Upper lobe of left lung (tissue), 4 donors: ENCODE results near the gene CTAGE8.
"Not testable (repeated sequence)": the region's sequence is repeated elsewhere in the genome, so short reads cannot be mapped to it uniquely, and the experiment has no call there.

Experiments used
- POLR2A ChIP-seq, 4 donors: fragments of 450-650 bp; IDR thresholded peaks; one replicate each; pipeline ENCODE4 v1.5.1; 2016 to 2017; ENCODE audit warnings: antibody characterized with exemption in 4 of 4, mild to moderate bottlenecking in 2 of 4
- POLR2AphosphoS5 ChIP-seq, 2 donors: sonication (generic); formaldehyde crosslinking; IDR thresholded peaks; one replicate each; pipeline ENCODE4 v1.5.1; 2017; ENCODE audit warnings: antibody characterized with exemption in 2 of 2
- TF ChIP-seq, protein P1 (sequence below), 6 experiments: fragments of 450-650 bp in 4 of 6; fragments of 200-600 bp in 2 of 6; sonication (generic) in 2 of 6; IDR thresholded peaks; one replicate each; pipeline ENCODE4 v1.5.1; 2016 to 2019; ENCODE audit warnings: antibody characterized with exemption in 6 of 6

GRCh38 chr7:144311218-144311617 is 42.1 kb upstream of the CTAGE8 start:
- TF ChIP-seq, protein P1, sequence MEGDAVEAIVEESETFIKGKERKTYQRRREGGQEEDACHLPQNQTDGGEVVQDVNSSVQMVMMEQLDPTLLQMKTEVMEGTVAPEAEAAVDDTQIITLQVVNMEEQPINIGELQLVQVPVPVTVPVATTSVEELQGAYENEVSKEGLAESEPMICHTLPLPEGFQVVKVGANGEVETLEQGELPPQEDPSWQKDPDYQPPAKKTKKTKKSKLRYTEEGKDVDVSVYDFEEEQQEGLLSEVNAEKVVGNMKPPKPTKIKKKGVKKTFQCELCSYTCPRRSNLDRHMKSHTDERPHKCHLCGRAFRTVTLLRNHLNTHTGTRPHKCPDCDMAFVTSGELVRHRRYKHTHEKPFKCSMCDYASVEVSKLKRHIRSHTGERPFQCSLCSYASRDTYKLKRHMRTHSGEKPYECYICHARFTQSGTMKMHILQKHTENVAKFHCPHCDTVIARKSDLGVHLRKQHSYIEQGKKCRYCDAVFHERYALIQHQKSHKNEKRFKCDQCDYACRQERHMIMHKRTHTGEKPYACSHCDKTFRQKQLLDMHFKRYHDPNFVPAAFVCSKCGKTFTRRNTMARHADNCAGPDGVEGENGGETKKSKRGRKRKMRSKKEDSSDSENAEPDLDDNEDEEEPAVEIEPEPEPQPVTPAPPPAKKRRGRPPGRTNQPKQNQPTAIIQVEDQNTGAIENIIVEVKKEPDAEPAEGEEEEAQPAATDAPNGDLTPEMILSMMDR (IDR thresholded peaks at IDR 0.05) = not testable (repeated sequence)
- TF ChIP-seq POLR2A, POLR2AphosphoS5 (IDR thresholded peaks at IDR 0.05): not testable (repeated sequence)
